OCI-LY1 (cell line): ENCODE measurements around the gene SULT2B1.

Experiments used
- CTCF ChIP-seq: fragments of 200-600 bp; sonication (generic), shearing (Covaris generic); IDR thresholded peaks from 2 replicates; pipeline ENCODE4 v1.5.1; 2017; ENCODE audit warnings: mild to moderate bottlenecking, antibody characterized with exemption, low read length, moderate library complexity, mixed read lengths
- EZH2 ChIP-seq: fragments of 200-600 bp; sonication (generic), shearing (Covaris generic); IDR thresholded peaks from 2 replicates; pipeline ENCODE4 v1.8.0; 2017; ENCODE audit warnings: borderline replicate concordance, mixed run types, mild to moderate bottlenecking, antibody characterized with exemption, low read length, moderate library complexity, mixed read lengths

DNA sequence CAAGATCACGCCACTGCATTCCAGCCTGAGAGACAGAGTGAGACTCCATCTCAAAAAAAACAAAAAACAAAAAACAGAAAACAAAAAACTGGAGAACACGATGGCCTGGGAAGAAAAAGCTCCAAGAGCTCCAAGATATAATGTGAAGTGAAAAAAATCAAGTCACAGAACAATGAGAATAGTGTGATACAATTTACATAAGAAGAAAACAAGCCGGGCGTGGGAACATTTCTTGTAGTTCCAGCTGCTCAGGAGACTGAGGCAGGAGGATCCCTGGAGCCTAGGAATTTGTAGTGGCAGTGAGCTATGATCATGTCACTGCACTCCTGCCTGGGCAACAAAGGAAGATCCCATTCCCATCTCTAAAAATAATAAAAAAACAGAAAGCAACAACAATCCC lies 31.8 kb upstream of the SULT2B1 start:
- TF ChIP-seq EZH2 (no peak), CTCF (no peak)
